GM03348 (cell line): ENCODE measurements around the gene CFI.
A peak's percentile ranks its signal among the peaks of the same experiment; 100 is the strongest.

Experiments
- DNase-seq: peaks from one replicate; pipeline ENCODE4 v3.0.0; 2012; ENCODE audit warnings: low spot score

The CFI gene

GRCh38 chr4:109801895-109802319 is at the start of gene CFI:
TSS of gene CFI (minus strand) at chr4:109801999. CDS start at chr4:109801971, 28 bp downstream.
- DNase-seq, result peak; percentile 59

GRCh38 chr4:109850601-109851000 is 48.8 kb upstream of the CFI start:
- DNase-seq, result no peak

GRCh38 chr4:109848501-109848900 is 46.7 kb upstream of the CFI start:
- no peak for DNase-seq

- no peak for DNase-seq
Observed at GRCh38 chr4:109847896-109848442, 46.2 kb upstream of the CFI start, which contains the start of gene LRIT3. TSS of gene LRIT3 (plus strand) at chr4:109848107. CDS start at chr4:109848202, 95 bp downstream.

- no peak for DNase-seq
Observed at GRCh38 chr4:109846395-109847098, 44.7 kb upstream of the CFI start.

- no peak for DNase-seq
Observed at GRCh38 chr4:109836985-109837384, 35.2 kb upstream of the CFI start.

- no peak for DNase-seq
Observed at GRCh38 chr4:109833756-109834155, 32.0 kb upstream of the CFI start.

- DNase-seq, result no peak
Observed at GRCh38 chr4:109827672-109828071, 25.9 kb upstream of the CFI start, which contains the start of gene RRH. TSS of gene RRH (plus strand) at chr4:109827972. CDS start at chr4:109828028, 56 bp downstream.

- DNase-seq, result peak; percentile 44
Observed at GRCh38 chr4:109826719-109827118, 24.9 kb upstream of the CFI start.

- no peak for DNase-seq
Observed at GRCh38 chr4:109821185-109821584, 19.4 kb upstream of the CFI start.

- no peak for DNase-seq
Observed at GRCh38 chr4:109820563-109820962, 18.8 kb upstream of the CFI start.

- DNase-seq, result no peak
Observed at GRCh38 chr4:109818268-109818667, 16.5 kb upstream of the CFI start.

- no peak for DNase-seq
Observed at GRCh38 chr4:109816894-109817293, 15.1 kb upstream of the CFI start.

GRCh38 chr4:109816082-109816442 is 14.3 kb upstream of the CFI start:
- peak; percentile 32 for DNase-seq

GRCh38 chr4:109815151-109816081 is 13.6 kb upstream of the CFI start, which contains the start of gene GAR1:
TSS of gene GAR1 (plus strand) at chr4:109815762. CDS start at chr4:109816165, 403 bp downstream.
- DNase-seq, result peak; percentile 94

- DNase-seq, result no peak
Observed at GRCh38 chr4:109811707-109812106, 9.9 kb upstream of the CFI start.

- no peak for DNase-seq
Observed at GRCh38 chr4:109810552-109811387, 9.0 kb upstream of the CFI start.

- no peak for DNase-seq
Observed at GRCh38 chr4:109809655-109810054, 7.9 kb upstream of the CFI start.

GRCh38 chr4:109803924-109804571 is 2.2 kb upstream of the CFI start:
- DNase-seq, result peak; percentile 24

GRCh38 chr4:109801099-109801789 is 555 bp downstream of the CFI start:
- no peak for DNase-seq
